HCT116 (cell line): ENCODE results near the gene DUSP3. TPM values are rescaled to one million over a fixed set of nuclear protein-coding genes. Genes with fewer than 3 reads are reported as not detected.

ENCODE experiments used
- ATAC-seq: fragments of 200-7000 bp; cut with Tn5 transposase; 2 replicates; pipeline ENCODE4 v1.9.1; 2020; ENCODE audit warnings: mild to moderate bottlenecking, moderate library complexity
- BruUV-seq: library from RNA; stranded (reverse); fragments of 400-500 nt; replicated peaks from 2 replicates; lab custom pipeline; 2021; lab: Mats Ljungman, UMichigan
- CTCF ChIA-PET: fragments of 300-600 bp; sonication (Branson Sonifier 250); formaldehyde crosslinking; loops from one replicate; lab custom pipeline; 2021; ENCODE audit warnings: antibody characterized with exemption; lab: Charles Lee
- POLR2A ChIA-PET: fragments of 300-600, 350-600 bp; sonication (Branson Sonifier 250); formaldehyde crosslinking; loops from one replicate; lab custom pipeline; 2021; ENCODE audit warnings: antibody characterized with exemption; lab: Charles Lee
- RAD21 ChIA-PET, 2 experiments: fragments of 300-600 bp; sonication (Branson Sonifier 250); formaldehyde crosslinking; loops; one replicate each; lab custom pipeline; 2023; ENCODE audit warnings: low total read pairs in 2 of 2; ENCODE audit not compliant: uncharacterized antibody in 2 of 2, unreplicated experiment in 2 of 2, low non-redundant PET in 1 of 2; lab: Charles Lee
- DNase-seq: peaks from one replicate; pipeline ENCODE4 v3.0.0-alpha.2; 2010; ENCODE audit warnings: low read depth, low spot score
- H2AFZ ChIP-seq: fragments of 200-600 bp; shearing (Covaris generic), sonication (generic); 2 replicates; pipeline ENCODE4 v1.6.1; 2017; ENCODE audit warnings: low read depth, mixed run types, mixed read lengths, antibody characterized with exemption, low read length; ENCODE audit not compliant: poor library complexity, severe bottlenecking
- H3K27ac ChIP-seq: 2 replicates; pipeline ENCODE4 v1.5.1; 2012; ENCODE audit warnings: low read depth, low read length
- H3K27me3 ChIP-seq: fragments of 200-600 bp; sonication (generic); 2 replicates; pipeline ENCODE4 v1.6.1; 2016; ENCODE audit warnings: mixed run types, low read length, mixed read lengths; ENCODE audit not compliant: insufficient read depth
- H3K36me3 ChIP-seq, 2 experiments: fragments of 200-500 bp in 1 of 2; fragments of 200-600 bp in 1 of 2; sonication (Bioruptor generic) in 1 of 2; sonication (generic) in 1 of 2; 2 replicates each; pipeline versions ENCODE4 v1.5.1 to v1.6.1; 2014 to 2016; ENCODE audit warnings: low read length in 2 of 2, inconsistent platforms in 1 of 2, mixed read lengths in 1 of 2, mixed run types in 1 of 2; ENCODE audit not compliant: insufficient read depth in 2 of 2, control insufficient read depth in 1 of 2
- H3K4me1 ChIP-seq, 2 experiments: fragments of 200-600 bp in 1 of 2; sonication (generic) in 1 of 2; 2 replicates each; pipeline versions ENCODE4 v1.5.1 to v1.6.1; 2012 to 2017; ENCODE audit warnings: low read length in 2 of 2, inconsistent platforms in 1 of 2, mild to moderate bottlenecking in 1 of 2, mixed read lengths in 1 of 2, mixed run types in 1 of 2, moderate library complexity in 1 of 2; ENCODE audit not compliant: insufficient read depth in 2 of 2, control insufficient read depth in 1 of 2
- H3K4me2 ChIP-seq: fragments of 200-600 bp; sonication (generic); 2 replicates; pipeline ENCODE4 v1.6.1; 2017; ENCODE audit warnings: mixed run types, low read length, mixed read lengths
- H3K4me3 ChIP-seq, 2 experiments: fragments of 200-600 bp in 1 of 2; sonication (generic) in 1 of 2; replicated peaks in 1 of 2; 2 replicates each; pipeline ENCODE4 v1.5.1; 2011 to 2016; ENCODE audit warnings: low read length in 2 of 2, control low read depth in 1 of 2, low read depth in 1 of 2, mild to moderate bottlenecking in 1 of 2, mixed read lengths in 1 of 2, mixed run types in 1 of 2
- H3K79me2 ChIP-seq: fragments of 200-600 bp; sonication (generic); 2 replicates; pipeline ENCODE4 v1.6.1; 2017; ENCODE audit warnings: mild to moderate bottlenecking, mixed run types, low read length, moderate library complexity, mixed read lengths; ENCODE audit not compliant: insufficient read depth
- H3K9ac ChIP-seq: fragments of 200-600 bp; sonication (generic); 2 replicates; pipeline ENCODE4 v1.6.1; 2016; ENCODE audit warnings: low read length, mixed read lengths
- H3K9me2 ChIP-seq: fragments of 200-600 bp; sonication (generic), shearing (Covaris generic); 2 replicates; pipeline ENCODE4 v1.6.1; 2017; ENCODE audit warnings: mixed run types, mild to moderate bottlenecking, moderate library complexity; ENCODE audit not compliant: insufficient read depth
- H3K9me3 ChIP-seq, 2 experiments: fragments of 200-500 bp in 1 of 2; fragments of 200-600 bp in 1 of 2; sonication (Bioruptor generic) in 1 of 2; sonication (generic) in 1 of 2; 2 replicates each; pipeline ENCODE4 v1.6.1; 2014 to 2017; ENCODE audit warnings: low read length in 2 of 2, mixed read lengths in 2 of 2, inconsistent platforms in 1 of 2, low read depth in 1 of 2, mild to moderate bottlenecking in 1 of 2, mixed run types in 1 of 2, moderate library complexity in 1 of 2; ENCODE audit not compliant: control insufficient read depth in 1 of 2, insufficient read depth in 1 of 2
- H4K20me1 ChIP-seq: fragments of 200-600 bp; sonication (generic), shearing (Covaris generic); 2 replicates; pipeline ENCODE4 v1.6.1; 2017; ENCODE audit warnings: mixed run types, mild to moderate bottlenecking, moderate library complexity; ENCODE audit not compliant: insufficient read depth
- EGR1 ChIP-seq: IDR thresholded peaks from 2 replicates; pipeline ENCODE4 v1.6.1; 2012; ENCODE audit warnings: low read depth
- ELF1 ChIP-seq: IDR thresholded peaks from 2 replicates; pipeline ENCODE4 v1.6.1; 2012; ENCODE audit warnings: low read depth, borderline replicate concordance
- EZH2 ChIP-seq: fragments of 200-600 bp; sonication (generic); IDR thresholded peaks from 2 replicates; pipeline ENCODE4 v1.6.1; 2017; ENCODE audit warnings: antibody characterized with exemption, mixed run types
- EZH2phosphoT487 ChIP-seq: fragments of 200-600 bp; IDR thresholded peaks from 2 replicates; pipeline ENCODE4 v1.6.1; 2018; ENCODE audit warnings: antibody characterized with exemption, borderline replicate concordance
- FOSL1 ChIP-seq: IDR thresholded peaks from 2 replicates; pipeline ENCODE4 v1.6.1; 2012; ENCODE audit warnings: low read depth
- POLR2A ChIP-seq: IDR thresholded peaks from 2 replicates; pipeline ENCODE4 v1.7.0; 2011; ENCODE audit warnings: borderline replicate concordance; ENCODE audit not compliant: insufficient read depth, insufficient read length; ENCODE audit errors: extremely low read depth
- RAD21 ChIP-seq: IDR thresholded peaks from 2 replicates; pipeline ENCODE4 v1.6.1; 2012; ENCODE audit warnings: low read depth, mild to moderate bottlenecking
- SIN3A ChIP-seq: IDR thresholded peaks from 2 replicates; pipeline ENCODE4 v1.6.1; 2012; ENCODE audit warnings: low read depth
- SP1 ChIP-seq: IDR thresholded peaks from 2 replicates; pipeline ENCODE4 v1.6.1; 2012; ENCODE audit warnings: low read depth
- SRF ChIP-seq: IDR thresholded peaks from 2 replicates; pipeline ENCODE4 v1.6.1; 2012; ENCODE audit warnings: low read depth
- TCF7L2 ChIP-seq: IDR thresholded peaks from 2 replicates; pipeline ENCODE4 v1.7.0; 2011; ENCODE audit warnings: borderline replicate concordance, inconsistent platforms; ENCODE audit not compliant: insufficient read depth, insufficient read length; ENCODE audit errors: extremely low read depth
- YY1 ChIP-seq: IDR thresholded peaks from 2 replicates; pipeline ENCODE4 v1.6.1; 2011; ENCODE audit warnings: low read length, low read depth, moderate library complexity, mild to moderate bottlenecking; ENCODE audit not compliant: insufficient replicate concordance; ENCODE audit errors: extremely low read depth
- ZFX ChIP-seq: fragments of 450-650 bp; IDR thresholded peaks from 2 replicates; pipeline ENCODE4 v1.6.1; 2017
- ZNF274 ChIP-seq: fragments of 200-500 bp; sonication (Bioruptor generic); IDR thresholded peaks from 2 replicates; pipeline ENCODE4 v1.6.1; 2014; ENCODE audit warnings: mild to moderate bottlenecking, low read depth, low read length, inconsistent platforms
- intact Hi-C: fragments of 100-400 bp; cut with micrococcal nuclease; formaldehyde crosslinking; loops from 2 replicates; pipeline ENCODE4 v1.10.0; 2022
- total RNA-seq: library from RNA; stranded (reverse); gene quantifications from one replicate; pipeline ENCODE4 v1.2.1, GENCODE V29; 2021; ENCODE audit not compliant: unreplicated experiment
- TF ChIP-seq, protein P1 (sequence below): IDR thresholded peaks from 2 replicates; pipeline ENCODE4 v1.6.1; 2012; ENCODE audit warnings: low read depth
- TF ChIP-seq, protein P2 (sequence below): IDR thresholded peaks from 2 replicates; pipeline ENCODE4 v1.6.1; 2012
- TF ChIP-seq, protein P3 (sequence below): IDR thresholded peaks from 2 replicates; pipeline ENCODE4 v1.6.1; 2011; ENCODE audit warnings: mild to moderate bottlenecking, low read length, moderate library complexity; ENCODE audit not compliant: insufficient replicate concordance; ENCODE audit errors: extremely low read depth
- TF ChIP-seq, protein P4 (sequence below), 3 experiments: fragments of 200-600 bp in 1 of 3; sonication (generic) in 1 of 3; IDR thresholded peaks in 2 of 3; conservative IDR thresholded peaks in 1 of 3; 2 replicates each; pipeline ENCODE4 v1.5.1; 2012 to 2017; ENCODE audit warnings: low read depth in 2 of 3, low read length in 2 of 3, antibody characterized with exemption in 1 of 3, borderline replicate concordance in 1 of 3, control low read depth in 1 of 3, mild to moderate bottlenecking in 1 of 3, mixed read lengths in 1 of 3, mixed run types in 1 of 3, moderate library complexity in 1 of 3; ENCODE audit not compliant: insufficient read depth in 1 of 3
- TF ChIP-seq, protein P5 (sequence below): IDR thresholded peaks from 2 replicates; pipeline ENCODE4 v1.6.1; 2012

DUSP3 gene
- total RNA-seq, 1 experiment from 2014 or later = 29.6 TPM

DNA sequence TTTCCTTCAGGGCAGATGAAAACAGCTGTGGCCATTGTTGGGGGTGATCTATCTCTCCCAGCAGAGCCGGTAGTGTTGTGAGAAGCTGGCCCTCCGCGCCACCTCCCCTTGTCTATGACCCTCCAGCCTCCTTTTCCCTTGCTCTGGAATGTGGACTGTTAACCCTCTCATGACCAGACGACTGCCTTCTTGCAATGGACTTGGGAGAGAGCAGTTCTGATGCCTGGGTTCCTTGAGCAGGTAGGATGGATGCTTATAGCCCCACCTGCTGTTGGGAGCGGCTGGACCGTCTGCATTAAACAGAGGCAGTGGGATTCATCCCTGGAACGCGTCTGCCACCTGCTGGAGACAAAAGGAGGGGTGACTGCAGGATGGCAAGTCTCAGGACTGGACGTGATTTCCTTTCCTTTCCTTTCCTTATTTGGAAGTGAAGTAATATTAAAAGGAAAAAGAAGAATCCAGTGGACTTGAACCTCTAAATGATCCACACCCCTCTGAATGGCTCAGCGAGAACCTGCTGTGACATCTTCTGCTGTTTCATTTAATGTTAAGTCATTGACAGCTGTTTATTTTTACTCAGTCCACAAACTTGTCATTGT lies 18.4 kb downstream of the DUSP3 start:
- Histone ChIP-seq H2AFZ (peak overlapping the region; percentile 100), H3K4me3 (no peak overlapping the region)
- RAD21 ChIA-PET = interaction anchor here (1.1 to 2.8 kb wide), 4 partner anchors 64 to 66 kb away, joined by 4 to 15 read pairs (median 8); no protein-coding TSS in a partner anchor

More for the DNA sequence above, 18.4 kb downstream of the DUSP3 start:
- H3K4me1 ChIP-seq = peaks cover 0 to 10% of the 10 kb centered on the region in 2 experiments; a peak in 2 of 4 replicates
- ChIA-PET CTCF (interaction anchor here (0.8 to 7.6 kb wide), 6 partner anchors 46 to 190 kb away, joined by 3 to 158 read pairs (median 4); no protein-coding TSS in a partner anchor), POLR2A (no interaction called here)
- H3K9me2 ChIP-seq = no peaks in the 10 kb centered on the region
- no peak for TF ChIP-seq ELF1
- TF ChIP-seq, protein P1, sequence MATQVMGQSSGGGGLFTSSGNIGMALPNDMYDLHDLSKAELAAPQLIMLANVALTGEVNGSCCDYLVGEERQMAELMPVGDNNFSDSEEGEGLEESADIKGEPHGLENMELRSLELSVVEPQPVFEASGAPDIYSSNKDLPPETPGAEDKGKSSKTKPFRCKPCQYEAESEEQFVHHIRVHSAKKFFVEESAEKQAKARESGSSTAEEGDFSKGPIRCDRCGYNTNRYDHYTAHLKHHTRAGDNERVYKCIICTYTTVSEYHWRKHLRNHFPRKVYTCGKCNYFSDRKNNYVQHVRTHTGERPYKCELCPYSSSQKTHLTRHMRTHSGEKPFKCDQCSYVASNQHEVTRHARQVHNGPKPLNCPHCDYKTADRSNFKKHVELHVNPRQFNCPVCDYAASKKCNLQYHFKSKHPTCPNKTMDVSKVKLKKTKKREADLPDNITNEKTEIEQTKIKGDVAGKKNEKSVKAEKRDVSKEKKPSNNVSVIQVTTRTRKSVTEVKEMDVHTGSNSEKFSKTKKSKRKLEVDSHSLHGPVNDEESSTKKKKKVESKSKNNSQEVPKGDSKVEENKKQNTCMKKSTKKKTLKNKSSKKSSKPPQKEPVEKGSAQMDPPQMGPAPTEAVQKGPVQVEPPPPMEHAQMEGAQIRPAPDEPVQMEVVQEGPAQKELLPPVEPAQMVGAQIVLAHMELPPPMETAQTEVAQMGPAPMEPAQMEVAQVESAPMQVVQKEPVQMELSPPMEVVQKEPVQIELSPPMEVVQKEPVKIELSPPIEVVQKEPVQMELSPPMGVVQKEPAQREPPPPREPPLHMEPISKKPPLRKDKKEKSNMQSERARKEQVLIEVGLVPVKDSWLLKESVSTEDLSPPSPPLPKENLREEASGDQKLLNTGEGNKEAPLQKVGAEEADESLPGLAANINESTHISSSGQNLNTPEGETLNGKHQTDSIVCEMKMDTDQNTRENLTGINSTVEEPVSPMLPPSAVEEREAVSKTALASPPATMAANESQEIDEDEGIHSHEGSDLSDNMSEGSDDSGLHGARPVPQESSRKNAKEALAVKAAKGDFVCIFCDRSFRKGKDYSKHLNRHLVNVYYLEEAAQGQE = no peak
- TF ChIP-seq EZH2phosphoT487 = no peak
- peak; percentile 98 for TF ChIP-seq SRF
- no peak for TF ChIP-seq FOSL1
- TF ChIP-seq, protein P2, sequence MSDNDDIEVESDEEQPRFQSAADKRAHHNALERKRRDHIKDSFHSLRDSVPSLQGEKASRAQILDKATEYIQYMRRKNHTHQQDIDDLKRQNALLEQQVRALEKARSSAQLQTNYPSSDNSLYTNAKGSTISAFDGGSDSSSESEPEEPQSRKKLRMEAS = no peak
- no peak for TF ChIP-seq ZNF274
- no peak for TF ChIP-seq YY1
- no peak for TF ChIP-seq SIN3A
- TF ChIP-seq EGR1 = no peak
- no peak for TF ChIP-seq TCF7L2
- TF ChIP-seq ZFX = no peak
- TF ChIP-seq SP1 = no peak
- TF ChIP-seq RAD21 = peak; percentile 100
- no peak for TF ChIP-seq POLR2A
- TF ChIP-seq, protein P3, sequence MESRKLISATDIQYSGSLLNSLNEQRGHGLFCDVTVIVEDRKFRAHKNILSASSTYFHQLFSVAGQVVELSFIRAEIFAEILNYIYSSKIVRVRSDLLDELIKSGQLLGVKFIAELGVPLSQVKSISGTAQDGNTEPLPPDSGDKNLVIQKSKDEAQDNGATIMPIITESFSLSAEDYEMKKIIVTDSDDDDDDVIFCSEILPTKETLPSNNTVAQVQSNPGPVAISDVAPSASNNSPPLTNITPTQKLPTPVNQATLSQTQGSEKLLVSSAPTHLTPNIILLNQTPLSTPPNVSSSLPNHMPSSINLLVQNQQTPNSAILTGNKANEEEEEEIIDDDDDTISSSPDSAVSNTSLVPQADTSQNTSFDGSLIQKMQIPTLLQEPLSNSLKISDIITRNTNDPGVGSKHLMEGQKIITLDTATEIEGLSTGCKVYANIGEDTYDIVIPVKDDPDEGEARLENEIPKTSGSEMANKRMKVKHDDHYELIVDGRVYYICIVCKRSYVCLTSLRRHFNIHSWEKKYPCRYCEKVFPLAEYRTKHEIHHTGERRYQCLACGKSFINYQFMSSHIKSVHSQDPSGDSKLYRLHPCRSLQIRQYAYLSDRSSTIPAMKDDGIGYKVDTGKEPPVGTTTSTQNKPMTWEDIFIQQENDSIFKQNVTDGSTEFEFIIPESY = no peak
- TF ChIP-seq, protein P4, sequence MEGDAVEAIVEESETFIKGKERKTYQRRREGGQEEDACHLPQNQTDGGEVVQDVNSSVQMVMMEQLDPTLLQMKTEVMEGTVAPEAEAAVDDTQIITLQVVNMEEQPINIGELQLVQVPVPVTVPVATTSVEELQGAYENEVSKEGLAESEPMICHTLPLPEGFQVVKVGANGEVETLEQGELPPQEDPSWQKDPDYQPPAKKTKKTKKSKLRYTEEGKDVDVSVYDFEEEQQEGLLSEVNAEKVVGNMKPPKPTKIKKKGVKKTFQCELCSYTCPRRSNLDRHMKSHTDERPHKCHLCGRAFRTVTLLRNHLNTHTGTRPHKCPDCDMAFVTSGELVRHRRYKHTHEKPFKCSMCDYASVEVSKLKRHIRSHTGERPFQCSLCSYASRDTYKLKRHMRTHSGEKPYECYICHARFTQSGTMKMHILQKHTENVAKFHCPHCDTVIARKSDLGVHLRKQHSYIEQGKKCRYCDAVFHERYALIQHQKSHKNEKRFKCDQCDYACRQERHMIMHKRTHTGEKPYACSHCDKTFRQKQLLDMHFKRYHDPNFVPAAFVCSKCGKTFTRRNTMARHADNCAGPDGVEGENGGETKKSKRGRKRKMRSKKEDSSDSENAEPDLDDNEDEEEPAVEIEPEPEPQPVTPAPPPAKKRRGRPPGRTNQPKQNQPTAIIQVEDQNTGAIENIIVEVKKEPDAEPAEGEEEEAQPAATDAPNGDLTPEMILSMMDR (IDR thresholded peaks at IDR 0.05 in 2 of 3, conservative IDR thresholded peaks at IDR 0.05 in 1 of 3; ENCODE audit: borderline replicate concordance in 1 of 3, insufficient read depth in 1 of 3, low read depth in 2 of 3, low read length in 2 of 3) = peak; percentile 99 to 100 (median 100)
- TF ChIP-seq, protein P5, sequence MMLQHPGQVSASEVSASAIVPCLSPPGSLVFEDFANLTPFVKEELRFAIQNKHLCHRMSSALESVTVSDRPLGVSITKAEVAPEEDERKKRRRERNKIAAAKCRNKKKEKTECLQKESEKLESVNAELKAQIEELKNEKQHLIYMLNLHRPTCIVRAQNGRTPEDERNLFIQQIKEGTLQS = no peak
- no peak for TF ChIP-seq EZH2
- no peaks in the 10 kb centered on the region for H3K27me3 ChIP-seq
- no peaks in the 10 kb centered on the region for H3K9me3 ChIP-seq
- DNase-seq (peak; percentile 93), ATAC-seq (peak; percentile 98)
- H3K9ac ChIP-seq = no peak overlapping the region
- H3K4me2 ChIP-seq = peak overlapping the region; percentile 46; the same call in 1 of the 2 replicates
- no peaks in the 10 kb centered on the region for H4K20me1 ChIP-seq
- no peaks in the 10 kb centered on the region for H3K36me3 ChIP-seq
- no peak overlapping the region for H3K27ac ChIP-seq
- BruUV-seq = no TSS peak
- intact Hi-C loops = loop anchor here (1.0 kb wide), 2 partner anchors 66 to 184 kb away; no protein-coding TSS in a partner anchor
- H3K79me2 ChIP-seq = no peaks in the 10 kb centered on the region
